ENCODE data around the gene CASZ1. TPM values are rescaled to one million over a fixed set of nuclear protein-coding genes. Genes with fewer than 3 reads are reported as not detected.

CASZ1 gene
- total RNA-seq, 1 donor from 2014 or later = 18.3 TPM

DNA sequence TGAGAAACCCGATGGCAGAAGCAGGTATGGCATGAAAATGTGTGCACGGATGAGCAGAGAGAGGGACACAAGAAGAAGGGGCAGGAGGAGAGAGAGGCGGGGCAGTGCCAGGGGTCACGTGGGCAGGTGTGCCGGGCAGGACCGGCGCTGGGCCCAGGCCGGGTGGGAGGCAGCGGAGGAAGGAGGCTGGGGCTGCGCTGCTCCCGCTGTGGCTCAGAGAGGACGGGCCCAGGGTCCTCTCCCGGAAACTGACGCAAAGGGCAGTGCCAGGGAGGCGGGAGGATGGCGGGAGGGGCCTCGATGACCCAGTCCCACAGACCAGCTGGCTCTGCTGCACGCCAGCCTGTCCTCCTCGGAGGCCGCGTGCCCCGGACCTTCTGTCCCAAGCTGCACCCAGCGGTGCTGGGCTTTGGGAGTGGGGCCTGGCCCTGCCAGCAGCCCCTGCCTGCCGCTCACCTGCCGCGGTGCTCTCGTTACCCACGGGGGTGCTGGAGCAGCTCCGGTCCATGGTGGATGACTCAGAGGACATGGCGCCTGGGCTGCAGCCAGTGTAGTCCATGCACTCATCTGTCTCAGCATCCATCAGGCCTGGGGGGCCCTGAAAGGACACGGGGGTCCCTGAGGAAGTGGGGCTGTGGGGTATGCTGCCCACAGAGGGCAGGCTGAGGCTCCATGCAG lies 153.9 kb downstream of the CASZ1 start:
- peaks cover 11% of the 10 kb centered on the region for H3K4me1 Mint-ChIP-seq (ENCODE audit: low read depth, unreplicated experiment)
- no peak overlapping the region for H3K4me3 Mint-ChIP-seq (ENCODE audit: unreplicated experiment)
- H3K27me3 Mint-ChIP-seq (ENCODE audit: unreplicated experiment) = peaks cover 2% of the 10 kb centered on the region
- DNase-seq = no peak
- no peak for TF ChIP-seq CTCF (IDR thresholded peaks at IDR 0.05; ENCODE audit: partially characterized antibody, unreplicated experiment)
- H3K36me3 Mint-ChIP-seq (ENCODE audit: unreplicated experiment) = no peaks in the 10 kb centered on the region
- H3K9me3 Mint-ChIP-seq (ENCODE audit: unreplicated experiment) = peaks cover 7% of the 10 kb centered on the region
- no peak overlapping the region for H3K27ac Mint-ChIP-seq (ENCODE audit: unreplicated experiment)

- H3K9me3 Mint-ChIP-seq (ENCODE audit: unreplicated experiment) = peaks cover 10% of the 10 kb centered on the region
- DNase-seq = no peak
- no peak for TF ChIP-seq CTCF (IDR thresholded peaks at IDR 0.05; ENCODE audit: partially characterized antibody, unreplicated experiment)
- H3K27me3 Mint-ChIP-seq (ENCODE audit: unreplicated experiment) = peaks cover 4% of the 10 kb centered on the region
- H3K4me3 Mint-ChIP-seq (ENCODE audit: unreplicated experiment) = peak overlapping the region; percentile 20
- peaks cover 14% of the 10 kb centered on the region for H3K4me1 Mint-ChIP-seq (ENCODE audit: low read depth, unreplicated experiment)
- H3K36me3 Mint-ChIP-seq (ENCODE audit: unreplicated experiment) = no peaks in the 10 kb centered on the region
- H3K27ac Mint-ChIP-seq (ENCODE audit: unreplicated experiment) = no peak overlapping the region
Measured at GRCh38 chr1:10641976-10642375, 154.5 kb downstream of the CASZ1 start.

DNA sequence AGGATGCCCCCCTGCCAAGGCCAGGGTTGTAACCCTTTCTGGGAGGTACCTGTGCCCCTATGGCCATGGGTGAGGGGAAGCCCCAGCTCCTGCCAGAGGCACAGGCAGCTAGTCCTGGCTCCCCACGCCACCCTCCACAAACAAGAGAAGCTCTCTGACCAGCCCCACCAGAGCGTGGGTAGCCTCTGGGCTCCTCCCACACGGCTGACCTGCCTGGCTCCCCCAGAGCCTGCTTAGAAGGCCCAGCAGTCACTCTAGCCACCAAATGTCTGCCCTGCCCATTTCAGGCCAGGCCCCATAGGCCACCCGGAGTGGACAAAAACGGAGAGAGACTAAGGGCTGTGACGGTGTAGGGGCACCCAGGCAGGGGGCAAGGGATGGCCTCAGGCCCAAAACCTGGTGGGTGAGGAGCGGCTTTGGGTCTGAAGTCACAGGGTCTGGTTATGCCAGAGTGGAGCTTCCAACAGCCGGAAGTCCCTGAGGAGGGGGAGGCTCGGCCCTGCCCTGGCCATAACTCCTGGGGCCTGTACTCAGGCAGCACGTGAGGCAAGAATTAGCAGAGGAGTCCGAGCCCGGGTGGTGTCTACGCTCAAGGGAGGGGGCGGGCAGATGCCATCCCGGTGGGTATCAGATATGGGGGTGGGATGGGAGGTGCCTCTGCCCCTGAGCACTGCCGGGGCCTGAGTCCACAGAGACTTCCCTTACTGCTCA lies 155.4 kb downstream of the CASZ1 start:
- H3K4me3 Mint-ChIP-seq (ENCODE audit: unreplicated experiment) = no peak overlapping the region
- H3K27ac Mint-ChIP-seq (ENCODE audit: unreplicated experiment) = no peak overlapping the region
- TF ChIP-seq CTCF (IDR thresholded peaks at IDR 0.05; ENCODE audit: partially characterized antibody, unreplicated experiment) = no peak
- peaks cover 10% of the 10 kb centered on the region for H3K9me3 Mint-ChIP-seq (ENCODE audit: unreplicated experiment)
- no peaks in the 10 kb centered on the region for H3K36me3 Mint-ChIP-seq (ENCODE audit: unreplicated experiment)
- H3K4me1 Mint-ChIP-seq (ENCODE audit: low read depth, unreplicated experiment) = peaks cover 13% of the 10 kb centered on the region
- H3K27me3 Mint-ChIP-seq (ENCODE audit: unreplicated experiment) = peaks cover 5% of the 10 kb centered on the region
- no peak for DNase-seq

GRCh38 chr1:10639775-10640578 lies 156.5 kb downstream of the CASZ1 start:
- Mint-ChIP-seq H3K27me3 (ENCODE audit: unreplicated experiment) (peaks cover 5% of the 10 kb centered on the region), H3K4me1 (ENCODE audit: low read depth, unreplicated experiment) (peaks cover 9% of the 10 kb centered on the region), H3K4me3 (ENCODE audit: unreplicated experiment) (no peak overlapping the region), H3K27ac (ENCODE audit: unreplicated experiment) (no peak overlapping the region), H3K9me3 (ENCODE audit: unreplicated experiment) (peaks cover 8% of the 10 kb centered on the region), H3K36me3 (ENCODE audit: unreplicated experiment) (no peaks in the 10 kb centered on the region)
- TF ChIP-seq CTCF (IDR thresholded peaks at IDR 0.05; ENCODE audit: partially characterized antibody, unreplicated experiment) = no peak
- DNase-seq = peak; percentile 64
